Fibroblast of skin of back (primary cell): Measurements from ENCODE around the gene SPIN2B.

Experiments
- DNase-seq: peaks from one replicate; pipeline ENCODE4 v3.0.0-alpha.2; 2013

SPIN2B gene

DNA sequence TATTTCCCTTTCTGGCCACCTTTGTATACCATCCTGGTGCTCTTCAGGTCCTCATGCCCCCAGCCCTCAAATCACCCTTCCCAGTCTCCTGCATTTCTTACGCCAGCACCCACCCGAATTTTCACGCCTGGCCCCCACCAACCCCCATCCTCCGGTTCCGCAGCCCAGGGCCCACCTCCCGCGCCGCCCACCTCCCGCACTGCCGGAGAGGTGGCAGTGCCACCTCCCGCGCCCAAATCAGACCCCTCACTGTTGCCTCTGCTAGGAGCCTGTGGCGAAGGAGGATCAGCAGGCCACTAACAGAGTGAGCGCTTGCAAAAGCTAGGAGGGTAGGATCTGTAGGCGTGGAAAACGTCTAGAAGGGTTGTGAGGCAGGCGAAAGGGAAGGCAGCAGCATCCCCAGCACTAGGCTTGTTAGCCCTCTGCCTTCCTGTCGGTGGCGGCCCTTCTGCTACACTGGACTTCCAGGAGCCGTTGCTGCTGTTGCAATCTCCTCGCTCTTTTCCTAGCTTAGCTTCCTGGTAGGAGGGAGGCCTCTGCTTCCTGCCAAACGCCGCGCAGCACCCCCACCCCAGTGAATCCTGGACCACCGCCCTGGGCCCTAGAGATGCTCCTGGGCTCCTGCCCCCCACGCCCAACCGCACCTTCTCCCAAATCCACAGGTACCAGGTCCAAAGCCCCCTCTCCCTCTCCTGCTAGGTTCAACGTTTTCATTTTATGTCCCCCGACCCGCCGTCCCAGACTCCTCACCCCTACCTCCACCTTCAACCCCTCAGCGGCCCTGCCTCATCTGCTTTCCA lies 51.0 kb downstream of the SPIN2B start:
- no peak for DNase-seq
